HCT116 (cell line): ENCODE measurements around the gene CPNE4. TPM values are rescaled to one million over a fixed set of nuclear protein-coding genes. Genes with fewer than 3 reads are reported as not detected.

ENCODE experiments used
- ATAC-seq: fragments of 200-7000 bp; cut with Tn5 transposase; 2 replicates; pipeline ENCODE4 v1.9.1; 2020; ENCODE audit warnings: mild to moderate bottlenecking, moderate library complexity
- BruUV-seq: library from RNA; stranded (reverse); fragments of 400-500 nt; replicated peaks from 2 replicates; lab custom pipeline; 2021; lab: Mats Ljungman, UMichigan
- CTCF ChIA-PET: fragments of 300-600 bp; sonication (Branson Sonifier 250); formaldehyde crosslinking; loops from one replicate; lab custom pipeline; 2021; ENCODE audit warnings: antibody characterized with exemption; lab: Charles Lee
- POLR2A ChIA-PET: fragments of 300-600, 350-600 bp; sonication (Branson Sonifier 250); formaldehyde crosslinking; loops from one replicate; lab custom pipeline; 2021; ENCODE audit warnings: antibody characterized with exemption; lab: Charles Lee
- RAD21 ChIA-PET, 2 experiments: fragments of 300-600 bp; sonication (Branson Sonifier 250); formaldehyde crosslinking; loops; one replicate each; lab custom pipeline; 2023; ENCODE audit warnings: low total read pairs in 2 of 2; ENCODE audit not compliant: uncharacterized antibody in 2 of 2, unreplicated experiment in 2 of 2, low non-redundant PET in 1 of 2; lab: Charles Lee
- DNase-seq: peaks from one replicate; pipeline ENCODE4 v3.0.0-alpha.2; 2010; ENCODE audit warnings: low read depth, low spot score
- H2AFZ ChIP-seq: fragments of 200-600 bp; shearing (Covaris generic), sonication (generic); 2 replicates; pipeline ENCODE4 v1.6.1; 2017; ENCODE audit warnings: low read depth, mixed run types, mixed read lengths, antibody characterized with exemption, low read length; ENCODE audit not compliant: poor library complexity, severe bottlenecking
- H3K27ac ChIP-seq: 2 replicates; pipeline ENCODE4 v1.5.1; 2012; ENCODE audit warnings: low read depth, low read length
- H3K27me3 ChIP-seq: fragments of 200-600 bp; sonication (generic); 2 replicates; pipeline ENCODE4 v1.6.1; 2016; ENCODE audit warnings: mixed run types, low read length, mixed read lengths; ENCODE audit not compliant: insufficient read depth
- H3K36me3 ChIP-seq, 2 experiments: fragments of 200-500 bp in 1 of 2; fragments of 200-600 bp in 1 of 2; sonication (Bioruptor generic) in 1 of 2; sonication (generic) in 1 of 2; 2 replicates each; pipeline versions ENCODE4 v1.5.1 to v1.6.1; 2014 to 2016; ENCODE audit warnings: low read length in 2 of 2, inconsistent platforms in 1 of 2, mixed read lengths in 1 of 2, mixed run types in 1 of 2; ENCODE audit not compliant: insufficient read depth in 2 of 2, control insufficient read depth in 1 of 2
- H3K4me1 ChIP-seq, 2 experiments: fragments of 200-600 bp in 1 of 2; sonication (generic) in 1 of 2; 2 replicates each; pipeline versions ENCODE4 v1.5.1 to v1.6.1; 2012 to 2017; ENCODE audit warnings: low read length in 2 of 2, inconsistent platforms in 1 of 2, mild to moderate bottlenecking in 1 of 2, mixed read lengths in 1 of 2, mixed run types in 1 of 2, moderate library complexity in 1 of 2; ENCODE audit not compliant: insufficient read depth in 2 of 2, control insufficient read depth in 1 of 2
- H3K4me2 ChIP-seq: fragments of 200-600 bp; sonication (generic); 2 replicates; pipeline ENCODE4 v1.6.1; 2017; ENCODE audit warnings: mixed run types, low read length, mixed read lengths
- H3K4me3 ChIP-seq, 2 experiments: fragments of 200-600 bp in 1 of 2; sonication (generic) in 1 of 2; replicated peaks in 1 of 2; 2 replicates each; pipeline ENCODE4 v1.5.1; 2011 to 2016; ENCODE audit warnings: low read length in 2 of 2, control low read depth in 1 of 2, low read depth in 1 of 2, mild to moderate bottlenecking in 1 of 2, mixed read lengths in 1 of 2, mixed run types in 1 of 2
- H3K79me2 ChIP-seq: fragments of 200-600 bp; sonication (generic); 2 replicates; pipeline ENCODE4 v1.6.1; 2017; ENCODE audit warnings: mild to moderate bottlenecking, mixed run types, low read length, moderate library complexity, mixed read lengths; ENCODE audit not compliant: insufficient read depth
- H3K9ac ChIP-seq: fragments of 200-600 bp; sonication (generic); 2 replicates; pipeline ENCODE4 v1.6.1; 2016; ENCODE audit warnings: low read length, mixed read lengths
- H3K9me2 ChIP-seq: fragments of 200-600 bp; sonication (generic), shearing (Covaris generic); 2 replicates; pipeline ENCODE4 v1.6.1; 2017; ENCODE audit warnings: mixed run types, mild to moderate bottlenecking, moderate library complexity; ENCODE audit not compliant: insufficient read depth
- H3K9me3 ChIP-seq, 2 experiments: fragments of 200-500 bp in 1 of 2; fragments of 200-600 bp in 1 of 2; sonication (Bioruptor generic) in 1 of 2; sonication (generic) in 1 of 2; 2 replicates each; pipeline ENCODE4 v1.6.1; 2014 to 2017; ENCODE audit warnings: low read length in 2 of 2, mixed read lengths in 2 of 2, inconsistent platforms in 1 of 2, low read depth in 1 of 2, mild to moderate bottlenecking in 1 of 2, mixed run types in 1 of 2, moderate library complexity in 1 of 2; ENCODE audit not compliant: control insufficient read depth in 1 of 2, insufficient read depth in 1 of 2
- H4K20me1 ChIP-seq: fragments of 200-600 bp; sonication (generic), shearing (Covaris generic); 2 replicates; pipeline ENCODE4 v1.6.1; 2017; ENCODE audit warnings: mixed run types, mild to moderate bottlenecking, moderate library complexity; ENCODE audit not compliant: insufficient read depth
- EGR1 ChIP-seq: IDR thresholded peaks from 2 replicates; pipeline ENCODE4 v1.6.1; 2012; ENCODE audit warnings: low read depth
- EZH2 ChIP-seq: fragments of 200-600 bp; sonication (generic); IDR thresholded peaks from 2 replicates; pipeline ENCODE4 v1.6.1; 2017; ENCODE audit warnings: antibody characterized with exemption, mixed run types
- FOSL1 ChIP-seq: IDR thresholded peaks from 2 replicates; pipeline ENCODE4 v1.6.1; 2012; ENCODE audit warnings: low read depth
- RAD21 ChIP-seq: IDR thresholded peaks from 2 replicates; pipeline ENCODE4 v1.6.1; 2012; ENCODE audit warnings: low read depth, mild to moderate bottlenecking
- SIN3A ChIP-seq: IDR thresholded peaks from 2 replicates; pipeline ENCODE4 v1.6.1; 2012; ENCODE audit warnings: low read depth
- intact Hi-C: fragments of 100-400 bp; cut with micrococcal nuclease; formaldehyde crosslinking; loops from 2 replicates; pipeline ENCODE4 v1.10.0; 2022
- total RNA-seq: library from RNA; stranded (reverse); gene quantifications from one replicate; pipeline ENCODE4 v1.2.1, GENCODE V29; 2021; ENCODE audit not compliant: unreplicated experiment
- TF ChIP-seq, protein P1 (sequence below), 3 experiments: fragments of 200-600 bp in 1 of 3; sonication (generic) in 1 of 3; IDR thresholded peaks in 2 of 3; conservative IDR thresholded peaks in 1 of 3; 2 replicates each; pipeline ENCODE4 v1.5.1; 2012 to 2017; ENCODE audit warnings: low read depth in 2 of 3, low read length in 2 of 3, antibody characterized with exemption in 1 of 3, borderline replicate concordance in 1 of 3, control low read depth in 1 of 3, mild to moderate bottlenecking in 1 of 3, mixed read lengths in 1 of 3, mixed run types in 1 of 3, moderate library complexity in 1 of 3; ENCODE audit not compliant: insufficient read depth in 1 of 3

The CPNE4 gene
- total RNA-seq, 1 experiment from 2014 or later, result not detected

DNA sequence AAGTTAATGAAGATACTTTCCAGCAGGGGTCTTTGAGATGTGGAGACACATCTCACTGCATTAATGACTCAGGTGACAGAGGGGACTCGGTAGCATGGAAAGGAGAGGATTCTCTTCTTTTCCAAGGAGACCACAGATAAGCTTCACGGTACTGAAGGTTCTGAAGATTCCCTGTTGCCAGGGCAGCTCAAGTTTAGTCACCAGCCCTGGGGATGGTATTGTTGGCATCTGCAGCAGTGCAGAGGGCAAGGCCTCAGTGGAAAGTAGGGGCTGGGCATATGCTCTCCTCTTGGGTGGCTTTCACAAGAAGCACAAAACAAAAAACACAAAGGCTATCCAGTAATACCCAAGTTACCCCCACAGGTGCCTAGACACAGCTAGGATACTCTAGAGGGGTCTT is 494.0 kb downstream of the CPNE4 start:
- no peak overlapping the region for H3K4me2 ChIP-seq
- CTCF ChIA-PET, result no interaction called here
- no peaks in the 10 kb centered on the region for H4K20me1 ChIP-seq
- POLR2A ChIA-PET, result no interaction called here
- intact Hi-C loops, result no loop called here
- H3K4me3 ChIP-seq, result no peak overlapping the region
- ATAC-seq (no peak), DNase-seq (no peak)
- no peaks in the 10 kb centered on the region for H3K27me3 ChIP-seq
- RAD21 ChIA-PET, result no interaction called here
- H3K9me2 ChIP-seq, result no peaks in the 10 kb centered on the region
- H3K36me3 ChIP-seq, result no peaks in the 10 kb centered on the region
- H3K79me2 ChIP-seq, result no peaks in the 10 kb centered on the region
- no peaks in the 10 kb centered on the region for H3K9me3 ChIP-seq
- peaks cover 7 to 14% of the 10 kb centered on the region in 2 experiments for H3K4me1 ChIP-seq
- H3K27ac ChIP-seq, result no peak overlapping the region
- no peak overlapping the region for H3K9ac ChIP-seq
- no peak overlapping the region for H2AFZ ChIP-seq
- no TSS peak for BruUV-seq
- no peak for TF ChIP-seq SIN3A
- no peak for TF ChIP-seq EZH2

DNA sequence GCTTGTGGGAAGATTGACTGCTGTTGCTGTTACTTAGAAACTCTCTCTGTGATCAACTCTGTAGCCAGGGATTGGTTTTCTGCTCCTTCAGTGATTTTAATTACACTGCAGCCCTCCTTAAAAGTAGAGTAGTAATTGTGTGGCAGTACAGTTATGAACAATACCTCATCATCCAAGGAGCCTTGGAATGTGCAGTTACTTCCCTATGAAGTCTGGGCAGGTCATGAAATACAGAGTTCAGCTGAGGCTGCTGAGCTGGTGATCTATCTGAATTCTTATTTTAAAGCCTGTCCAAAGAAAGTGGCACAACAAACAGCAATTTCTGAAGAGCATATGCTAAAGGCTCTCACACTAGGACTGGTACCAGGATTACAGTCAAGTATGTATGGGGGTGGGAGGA is 494.7 kb downstream of the CPNE4 start:
- intact Hi-C loops, result no loop called here
- CTCF ChIA-PET, result no interaction called here

More for the DNA sequence above, 494.7 kb downstream of the CPNE4 start:
- no peak overlapping the region for H3K27ac ChIP-seq
- H3K4me2 ChIP-seq, result no peak overlapping the region
- DNase-seq, result no peak
- no peaks in the 10 kb centered on the region for H3K36me3 ChIP-seq
- H3K9me3 ChIP-seq, result no peaks in the 10 kb centered on the region
- H3K79me2 ChIP-seq, result no peaks in the 10 kb centered on the region
- H3K4me3 ChIP-seq, result no peak overlapping the region
- ATAC-seq, result no peak
- no peaks in the 10 kb centered on the region for H3K9me2 ChIP-seq
- H3K9ac ChIP-seq, result no peak overlapping the region
- TF ChIP-seq EGR1 (no peak), FOSL1 (no peak), RAD21 (no peak)
- TF ChIP-seq, protein P1, sequence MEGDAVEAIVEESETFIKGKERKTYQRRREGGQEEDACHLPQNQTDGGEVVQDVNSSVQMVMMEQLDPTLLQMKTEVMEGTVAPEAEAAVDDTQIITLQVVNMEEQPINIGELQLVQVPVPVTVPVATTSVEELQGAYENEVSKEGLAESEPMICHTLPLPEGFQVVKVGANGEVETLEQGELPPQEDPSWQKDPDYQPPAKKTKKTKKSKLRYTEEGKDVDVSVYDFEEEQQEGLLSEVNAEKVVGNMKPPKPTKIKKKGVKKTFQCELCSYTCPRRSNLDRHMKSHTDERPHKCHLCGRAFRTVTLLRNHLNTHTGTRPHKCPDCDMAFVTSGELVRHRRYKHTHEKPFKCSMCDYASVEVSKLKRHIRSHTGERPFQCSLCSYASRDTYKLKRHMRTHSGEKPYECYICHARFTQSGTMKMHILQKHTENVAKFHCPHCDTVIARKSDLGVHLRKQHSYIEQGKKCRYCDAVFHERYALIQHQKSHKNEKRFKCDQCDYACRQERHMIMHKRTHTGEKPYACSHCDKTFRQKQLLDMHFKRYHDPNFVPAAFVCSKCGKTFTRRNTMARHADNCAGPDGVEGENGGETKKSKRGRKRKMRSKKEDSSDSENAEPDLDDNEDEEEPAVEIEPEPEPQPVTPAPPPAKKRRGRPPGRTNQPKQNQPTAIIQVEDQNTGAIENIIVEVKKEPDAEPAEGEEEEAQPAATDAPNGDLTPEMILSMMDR (IDR thresholded peaks at IDR 0.05 in 2 of 3, conservative IDR thresholded peaks at IDR 0.05 in 1 of 3; ENCODE audit: borderline replicate concordance in 1 of 3, insufficient read depth in 1 of 3, low read depth in 2 of 3, low read length in 2 of 3), result no peak
- TF ChIP-seq, all 23 proteins: peak for 0
- Histone ChIP-seq H3K27me3 (no peaks in the 10 kb centered on the region), H4K20me1 (no peaks in the 10 kb centered on the region), H3K4me1 (peaks cover 7 to 14% of the 10 kb centered on the region in 2 experiments), H2AFZ (no peak overlapping the region)
- POLR2A ChIA-PET, result no interaction called here
- RAD21 ChIA-PET, result no interaction called here
- BruUV-seq, result no TSS peak
